ENCODE data around the gene TTLL1. TPM values are rescaled to one million over a fixed set of nuclear protein-coding genes. Genes with fewer than 3 reads are reported as not detected.

TTLL1 gene
- total and polyA plus RNA-seq, 2 donors (not counting 3 experiments of a cell fraction or from before 2014, with no cell fraction given) = 9.0 to 17.0 TPM

DNA sequence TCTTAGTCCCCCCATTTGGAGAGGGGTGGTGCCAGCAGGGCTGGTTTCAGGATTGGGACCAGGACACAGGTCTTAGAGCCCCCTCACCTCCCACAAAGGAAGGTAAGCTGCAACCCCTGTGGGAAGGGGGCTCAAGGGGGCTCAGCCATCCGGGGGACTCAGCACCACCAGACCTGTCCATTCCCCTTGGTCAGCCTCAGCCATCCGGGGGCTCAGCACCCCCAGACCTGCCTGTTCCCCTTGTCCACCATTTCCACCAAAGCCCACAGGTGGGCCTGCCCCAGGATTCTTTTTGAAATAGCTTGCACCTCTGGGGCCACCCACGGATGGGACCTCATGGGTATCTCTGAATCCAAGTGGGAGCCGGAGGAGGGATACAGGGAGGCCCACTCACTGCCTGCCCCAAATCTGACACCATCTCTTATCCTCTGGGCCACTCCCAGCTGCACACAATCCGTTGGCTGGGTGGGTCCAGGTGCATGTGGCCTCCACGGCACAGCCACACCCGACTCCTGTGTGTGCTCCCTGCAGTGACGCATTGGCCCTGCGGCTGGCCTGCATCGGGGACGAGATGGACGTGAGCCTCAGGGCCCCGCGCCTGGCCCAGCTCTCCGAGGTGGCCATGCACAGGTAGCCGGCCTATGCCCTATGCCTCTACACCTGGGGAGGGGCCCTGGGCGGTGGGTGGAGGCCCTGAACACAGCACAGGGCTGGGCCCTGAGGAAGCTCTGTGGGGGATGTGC is 38.1 kb upstream of the TTLL1 start:
- Histone ChIP-seq H3K9me1 (replicated peaks; ENCODE audit: control insufficient read depth, extremely low read depth, insufficient read depth, low read length) (no peaks in the 10 kb centered on the region), H3K27me3 (ENCODE audit: control insufficient read depth in 2 of 2, insufficient read depth in 2 of 2, low read length in 2 of 2) (no peaks in the 10 kb centered on the region), H3K36me3 (ENCODE audit: control insufficient read depth in 2 of 2, extremely low read depth in 1 of 2, insufficient read depth in 2 of 2, low read length in 2 of 2) (peaks cover 0 to 4% of the 10 kb centered on the region in 2 experiments), H3K4me3 (replicated peaks in 1 of 3; ENCODE audit: insufficient read depth in 1 of 3, low read depth in 1 of 3, low read length in 3 of 3) (no peak overlapping the region), H3K9me3 (replicated peaks; ENCODE audit: control insufficient read depth, insufficient read depth, low read length) (no peaks in the 10 kb centered on the region), H2AFZ (ENCODE audit: low read depth, low read length) (peak overlapping the region; percentile 17), H3K27ac (ENCODE audit: insufficient read depth, low read depth, low read length) (peak overlapping the region; percentile 20), H3K79me2 (ENCODE audit: control insufficient read depth, insufficient read depth, low read length) (no peaks in the 10 kb centered on the region), H3K9ac (replicated peaks; ENCODE audit: extremely low read depth, insufficient read depth, low read length) (no peak overlapping the region), H4K20me1 (replicated peaks; ENCODE audit: control insufficient read depth, extremely low read depth, insufficient read depth, low read length) (no peaks in the 10 kb centered on the region), H3K4me2 (ENCODE audit: insufficient read depth, low read length) (no peak overlapping the region), H3K4me1 (ENCODE audit: control insufficient read depth, extremely low read depth, insufficient read depth, low read length) (peaks cover 6% of the 10 kb centered on the region)
- FAIRE-seq = no peak
- no peak for TF ChIP-seq POLR2A (IDR thresholded peaks at IDR 0.05; ENCODE audit: low read depth, low read length)
- TF ChIP-seq EZH2 (IDR thresholded peaks at IDR 0.05; ENCODE audit: borderline replicate concordance, low read depth, low read length, severe bottlenecking) = no peak
- TF ChIP-seq FOS (IDR thresholded peaks at IDR 0.05; ENCODE audit: borderline replicate concordance, insufficient read depth, low read length) = no peak
- TF ChIP-seq, protein P1, sequence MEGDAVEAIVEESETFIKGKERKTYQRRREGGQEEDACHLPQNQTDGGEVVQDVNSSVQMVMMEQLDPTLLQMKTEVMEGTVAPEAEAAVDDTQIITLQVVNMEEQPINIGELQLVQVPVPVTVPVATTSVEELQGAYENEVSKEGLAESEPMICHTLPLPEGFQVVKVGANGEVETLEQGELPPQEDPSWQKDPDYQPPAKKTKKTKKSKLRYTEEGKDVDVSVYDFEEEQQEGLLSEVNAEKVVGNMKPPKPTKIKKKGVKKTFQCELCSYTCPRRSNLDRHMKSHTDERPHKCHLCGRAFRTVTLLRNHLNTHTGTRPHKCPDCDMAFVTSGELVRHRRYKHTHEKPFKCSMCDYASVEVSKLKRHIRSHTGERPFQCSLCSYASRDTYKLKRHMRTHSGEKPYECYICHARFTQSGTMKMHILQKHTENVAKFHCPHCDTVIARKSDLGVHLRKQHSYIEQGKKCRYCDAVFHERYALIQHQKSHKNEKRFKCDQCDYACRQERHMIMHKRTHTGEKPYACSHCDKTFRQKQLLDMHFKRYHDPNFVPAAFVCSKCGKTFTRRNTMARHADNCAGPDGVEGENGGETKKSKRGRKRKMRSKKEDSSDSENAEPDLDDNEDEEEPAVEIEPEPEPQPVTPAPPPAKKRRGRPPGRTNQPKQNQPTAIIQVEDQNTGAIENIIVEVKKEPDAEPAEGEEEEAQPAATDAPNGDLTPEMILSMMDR (IDR thresholded peaks at IDR 0.05; ENCODE audit: extremely low read depth in 1 of 2, insufficient read depth in 1 of 2, low read depth in 1 of 2, low read length in 2 of 2) = no peak
- no peak for TF ChIP-seq JUN (IDR thresholded peaks at IDR 0.05; ENCODE audit: borderline replicate concordance, insufficient read depth, insufficient read length, low read depth)
- TF ChIP-seq, protein P2, sequence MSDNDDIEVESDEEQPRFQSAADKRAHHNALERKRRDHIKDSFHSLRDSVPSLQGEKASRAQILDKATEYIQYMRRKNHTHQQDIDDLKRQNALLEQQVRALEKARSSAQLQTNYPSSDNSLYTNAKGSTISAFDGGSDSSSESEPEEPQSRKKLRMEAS (IDR thresholded peaks at IDR 0.05; ENCODE audit: insufficient read depth, insufficient read length) = no peak
- no peak for TF ChIP-seq GATA2 (IDR thresholded peaks at IDR 0.05; ENCODE audit: insufficient read depth, insufficient read length, low read depth, low read length)
- no peak for TF ChIP-seq POLR2AphosphoS5 (IDR thresholded peaks at IDR 0.05; ENCODE audit: insufficient read depth, low read depth, low read length)
- no peak for TF ChIP-seq MYC (IDR thresholded peaks at IDR 0.05; ENCODE audit: low read depth, low read length)
- dilution Hi-C loops (cut with MboI; ENCODE audit: extremely low pct_ligation_motif_present, low sequenced_read_pairs) = no loop called here
- POLR2A ChIA-PET = no interaction called here
- intact Hi-C loops (cut with micrococcal nuclease) = no loop called here
- BruUV-seq (replicated peaks) = no TSS peak
- DNase-seq (ENCODE audit: low read depth, low spot score) = no peak
- CTCF ChIA-PET = interaction anchor here (0.9 to 1.6 kb wide), 3 partner anchors 9 to 17 kb away, joined by 3 to 5 read pairs (median 3); partner anchors contain the start of gene BIK
